Natural killer cell (primary cell): Measurements from ENCODE around the gene GZMH. TPM values are rescaled to one million over a fixed set of nuclear protein-coding genes. Genes with fewer than 3 reads are reported as not detected.

Source experiments
- ATAC-seq, 3 donors: fragments of 150-1000 bp in 2 of 3; fragments of 200-7000 bp in 1 of 3; cut with Tn5 transposase; 1 replicate in 1 of 3; 2 replicates in 2 of 3; pipeline ENCODE4 v1.10.0; 2021; ENCODE audit warnings: mild to moderate bottlenecking in 2 of 3, moderate library complexity in 2 of 3
- DNase-seq, 2 donors: peaks; one replicate each; pipeline versions ENCODE4 v3.0.0 to v3.0.0-alpha.2; 2013 to 2021; ENCODE audit warnings: mixed read lengths in 1 of 2
- H3K27ac ChIP-seq: one replicate; pipeline ENCODE4 v1.5.1; 2013; ENCODE audit warnings: mild to moderate bottlenecking, low read length
- H3K27me3 ChIP-seq: one replicate; pipeline ENCODE4 v1.6.1; 2013; ENCODE audit warnings: low read length; ENCODE audit not compliant: control insufficient read depth, insufficient read depth
- H3K36me3 ChIP-seq: one replicate; pipeline ENCODE4 v1.6.1; 2013; ENCODE audit warnings: low read length; ENCODE audit not compliant: control insufficient read depth, insufficient read depth
- H3K4me1 ChIP-seq: one replicate; pipeline ENCODE4 v1.6.1; 2013; ENCODE audit warnings: low read length; ENCODE audit not compliant: control insufficient read depth, insufficient read depth
- H3K4me3 ChIP-seq: one replicate; pipeline ENCODE4 v1.5.1; 2013; ENCODE audit warnings: low read length
- H3K9me3 ChIP-seq: one replicate; pipeline ENCODE4 v1.6.1; 2013; ENCODE audit warnings: low read length; ENCODE audit not compliant: control insufficient read depth, insufficient read depth
- H3K27ac Mint-ChIP-seq, 2 donors: one replicate each; pipeline ENCODE4 v1.8.0; 2022; ENCODE audit warnings: mild to moderate bottlenecking in 2 of 2, mixed read lengths in 2 of 2, moderate library complexity in 1 of 2
- H3K27me3 Mint-ChIP-seq, 2 donors: one replicate each; pipeline ENCODE4 v1.8.0; 2022; ENCODE audit warnings: low read depth in 2 of 2, mixed read lengths in 2 of 2
- H3K36me3 Mint-ChIP-seq: one replicate; pipeline ENCODE4 v1.8.0; 2022; ENCODE audit warnings: mixed read lengths
- H3K4me1 Mint-ChIP-seq, 2 donors: one replicate each; pipeline ENCODE4 v1.8.0; 2022; ENCODE audit warnings: mixed read lengths in 2 of 2
- H3K4me3 Mint-ChIP-seq: one replicate; pipeline ENCODE4 v1.8.0; 2022; ENCODE audit warnings: mild to moderate bottlenecking, moderate library complexity, mixed read lengths
- H3K9me3 Mint-ChIP-seq, 2 donors: one replicate each; pipeline ENCODE4 v1.8.0; 2022; ENCODE audit warnings: mixed read lengths in 2 of 2
- CTCF ChIP-seq: fragments of 200-600 bp; IDR thresholded peaks from one replicate; pipeline ENCODE4 v1.8.0; 2022; ENCODE audit warnings: antibody characterized with exemption
- WGBS: methylation state at CpG from one replicate; pipeline ENCODE4 v1.1.7; 2013; ENCODE audit warnings: missing lambda C conversion rate; ENCODE audit not compliant: insufficient coverage; 5-methylcytosine and 5-hydroxymethylcytosine counted together
- intact Hi-C: fragments of 100-400 bp; cut with micrococcal nuclease; formaldehyde crosslinking; loops from one replicate; pipeline ENCODE4 v1.14.2; 2022
- total RNA-seq, 4 donors: library from RNA; stranded (reverse); fragments of 120-200 nt in 1 of 4; gene quantifications; one replicate each; pipeline versions ENCODE4 v1.2.3 to v1.2.4, GENCODE V29; 2013 to 2022

The GZMH gene
- total RNA-seq, 3 donors from 2014 or later (not counting 1 experiment from before 2014, with no cell fraction given) = 236 to 677 (median 284) TPM

- peak; percentile 34 for TF ChIP-seq CTCF
- H3K27me3 Mint-ChIP-seq = no peaks in the 10 kb centered on the region
- H3K9me3 ChIP-seq = no peaks in the 10 kb centered on the region
- DNase-seq (peak; percentile 87 to 90), ATAC-seq (peak; percentile 72 to 89 (median 85))
- peaks cover 33% of the 10 kb centered on the region for H3K36me3 ChIP-seq
- H3K4me3 Mint-ChIP-seq = peak within 1 kb of the TSS; percentile 94
- intact Hi-C loops = loop anchor here (1.0 to 5.0 kb wide), 7 partner anchors 29 to 305 kb away; partner anchors contain the start of gene SDR39U1
- peak within 1 kb of the TSS; percentile 99 for H3K27ac ChIP-seq
- H3K4me3 ChIP-seq = peak within 1 kb of the TSS; percentile 72
- H3K4me1 Mint-ChIP-seq = peaks cover 56 to 60% of the 10 kb centered on the region in 2 donors
- 36% methylated on average over 2 of the region's 2 CpGs for WGBS
- H3K4me1 ChIP-seq = peaks cover 52% of the 10 kb centered on the region
- H3K9me3 Mint-ChIP-seq = no peaks in the 10 kb centered on the region
- H3K27me3 ChIP-seq = no peaks in the 10 kb centered on the region
- peak within 1 kb of the TSS; percentile 99 for H3K27ac Mint-ChIP-seq
- peaks cover 25% of the 10 kb centered on the region for H3K36me3 Mint-ChIP-seq
Observed at GRCh38 chr14:24634158-24634557, 24.7 kb upstream of the GZMH start, which contains the start of gene GZMB. Gene GZMB (minus strand): TSS chr14:24634190. CDS start chr14:24634160, 30 bp downstream.

- Mint-ChIP-seq H3K27me3 (no peaks in the 10 kb centered on the region), H3K9me3 (no peaks in the 10 kb centered on the region), H3K4me3 (peak overlapping the region; percentile 94), H3K4me1 (peaks cover 63 to 67% of the 10 kb centered on the region in 2 donors), H3K27ac (peak overlapping the region; percentile 99), H3K36me3 (peaks cover 25% of the 10 kb centered on the region)
- WGBS = 55% methylated on average over 1 of the region's 1 CpG
- Histone ChIP-seq H3K27ac (peak overlapping the region; percentile 99), H3K4me3 (peak overlapping the region; percentile 72), H3K36me3 (peaks cover 33% of the 10 kb centered on the region), H3K9me3 (no peaks in the 10 kb centered on the region), H3K27me3 (no peaks in the 10 kb centered on the region), H3K4me1 (peaks cover 60% of the 10 kb centered on the region)
- ATAC-seq (no peak), DNase-seq (no peak)
- TF ChIP-seq CTCF = no peak
- intact Hi-C loops = loop anchor here (5.0 kb wide), 1 partner anchor 191 kb away; the partner anchor contains the start of gene SDR39U1
Observed at GRCh38 chr14:24633353-24633752, 23.9 kb upstream of the GZMH start.

- Mint-ChIP-seq H3K27ac (peak overlapping the region; percentile 99), H3K36me3 (peaks cover 25% of the 10 kb centered on the region), H3K27me3 (no peaks in the 10 kb centered on the region), H3K4me1 (peaks cover 69 to 73% of the 10 kb centered on the region in 2 donors), H3K9me3 (no peaks in the 10 kb centered on the region), H3K4me3 (peak overlapping the region; percentile 94)
- WGBS = 36% methylated on average over 6 of the region's 6 CpGs
- H3K4me1 ChIP-seq = peaks cover 66% of the 10 kb centered on the region
- intact Hi-C loops = loop anchor here (5.0 kb wide), 1 partner anchor 190 kb away; the partner anchor contains the start of gene SDR39U1
- H3K27ac ChIP-seq = peak overlapping the region; percentile 99
- ATAC-seq (no peak), DNase-seq (no peak)
- H3K4me3 ChIP-seq = peak overlapping the region; percentile 72
- no peak for TF ChIP-seq CTCF
- peaks cover 33% of the 10 kb centered on the region for H3K36me3 ChIP-seq
- H3K9me3 ChIP-seq = no peaks in the 10 kb centered on the region
- H3K27me3 ChIP-seq = no peaks in the 10 kb centered on the region
Observed at GRCh38 chr14:24632761-24633160, 23.3 kb upstream of the GZMH start.
